ENCODE measurements around the gene TNK2. TPM values are rescaled to one million over a fixed set of nuclear protein-coding genes. Genes with fewer than 3 reads are reported as not detected.

TNK2 gene
- polyA plus RNA-seq, 1 donor (not counting 4 experiments of a cell fraction or from before 2014, with no cell fraction given): 15.8 TPM

DNA sequence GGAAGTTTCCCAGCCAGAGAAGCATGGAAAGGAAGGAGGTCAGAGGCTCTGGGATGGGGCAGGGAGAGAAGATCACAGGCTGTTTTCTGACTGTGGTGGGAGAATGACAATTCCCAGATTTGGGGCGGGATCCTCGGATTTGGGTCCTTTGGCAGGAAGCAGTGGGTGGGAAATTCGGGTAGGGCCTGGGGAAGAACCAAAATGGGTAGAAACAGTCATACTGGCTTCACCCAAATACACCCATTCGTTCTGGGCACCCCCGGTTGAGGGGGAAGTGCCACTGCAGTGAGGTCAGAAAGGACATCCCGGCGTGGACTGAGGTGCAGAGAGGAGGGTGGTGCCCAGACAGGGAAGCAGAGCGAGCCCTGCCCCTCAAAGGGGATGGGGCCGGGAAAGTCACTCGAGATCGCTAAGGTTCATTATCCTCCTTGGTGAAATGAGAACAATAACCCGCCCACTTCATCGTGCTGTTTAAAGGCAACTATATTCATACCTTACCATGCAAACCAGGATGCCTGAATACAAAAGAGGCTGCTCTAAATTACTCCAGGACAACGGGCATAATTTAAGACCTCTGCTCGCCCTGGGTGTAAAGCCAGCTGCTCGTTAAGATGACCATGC, 28.8 kb downstream of the TNK2 start:
- Histone ChIP-seq H3K79me2 (ENCODE audit: control insufficient read depth, insufficient read depth, low read length) (peaks cover 7% of the 10 kb centered on the region), H3K4me2 (ENCODE audit: control insufficient read depth, extremely low read depth, insufficient read depth, low read depth, low read length) (no peak overlapping the region), H3K36me3 (ENCODE audit: control insufficient read depth in 2 of 2, extremely low read depth in 1 of 2, insufficient read depth in 2 of 2, low read length in 2 of 2) (peaks cover 37 to 44% of the 10 kb centered on the region in 2 experiments), H3K4me3 (ENCODE audit: control insufficient read depth in 2 of 3, extremely low read depth in 1 of 3, insufficient read depth in 2 of 3, low read depth in 1 of 3, low read length in 3 of 3) (no peak overlapping the region), H3K4me1 (ENCODE audit: control insufficient read depth, extremely low read depth, insufficient read depth, low read length) (peaks cover 4% of the 10 kb centered on the region), H3K27ac (ENCODE audit: control insufficient read depth, insufficient read depth, low read length) (no peak overlapping the region), H3K9me3 (ENCODE audit: control insufficient read depth, low read depth, low read length) (no peaks in the 10 kb centered on the region), H3K9me1 (ENCODE audit: control insufficient read depth, extremely low read depth, insufficient read depth, low read length) (no peaks in the 10 kb centered on the region), H3K9ac (ENCODE audit: control insufficient read depth, extremely low read depth, insufficient read depth, low read length) (no peak overlapping the region), H4K20me1 (ENCODE audit: control insufficient read depth, extremely low read depth, insufficient read depth, low read length) (peaks cover 3% of the 10 kb centered on the region), H2AFZ (ENCODE audit: control insufficient read depth, low read length) (no peak overlapping the region), H3K27me3 (ENCODE audit: control insufficient read depth, extremely low read depth, insufficient read depth, low read length) (no peaks in the 10 kb centered on the region)
- dilution Hi-C loops (cut with MboI; ENCODE audit: extremely low pct_ligation_motif_present, low sequenced_read_pairs): no loop called here
- DNase-seq (ENCODE audit: low read depth, low spot score) (no peak), FAIRE-seq (no peak)
- no peak for TF ChIP-seq EZH2 (IDR thresholded peaks at IDR 0.05; ENCODE audit: low read length)
- TF ChIP-seq, protein P1, sequence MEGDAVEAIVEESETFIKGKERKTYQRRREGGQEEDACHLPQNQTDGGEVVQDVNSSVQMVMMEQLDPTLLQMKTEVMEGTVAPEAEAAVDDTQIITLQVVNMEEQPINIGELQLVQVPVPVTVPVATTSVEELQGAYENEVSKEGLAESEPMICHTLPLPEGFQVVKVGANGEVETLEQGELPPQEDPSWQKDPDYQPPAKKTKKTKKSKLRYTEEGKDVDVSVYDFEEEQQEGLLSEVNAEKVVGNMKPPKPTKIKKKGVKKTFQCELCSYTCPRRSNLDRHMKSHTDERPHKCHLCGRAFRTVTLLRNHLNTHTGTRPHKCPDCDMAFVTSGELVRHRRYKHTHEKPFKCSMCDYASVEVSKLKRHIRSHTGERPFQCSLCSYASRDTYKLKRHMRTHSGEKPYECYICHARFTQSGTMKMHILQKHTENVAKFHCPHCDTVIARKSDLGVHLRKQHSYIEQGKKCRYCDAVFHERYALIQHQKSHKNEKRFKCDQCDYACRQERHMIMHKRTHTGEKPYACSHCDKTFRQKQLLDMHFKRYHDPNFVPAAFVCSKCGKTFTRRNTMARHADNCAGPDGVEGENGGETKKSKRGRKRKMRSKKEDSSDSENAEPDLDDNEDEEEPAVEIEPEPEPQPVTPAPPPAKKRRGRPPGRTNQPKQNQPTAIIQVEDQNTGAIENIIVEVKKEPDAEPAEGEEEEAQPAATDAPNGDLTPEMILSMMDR (optimal IDR thresholded peaks at IDR 0.05 in 1 of 3, IDR thresholded peaks at IDR 0.05 in 1 of 3, conservative IDR thresholded peaks at IDR 0.05 in 1 of 3; ENCODE audit: extremely low read depth in 1 of 3, insufficient read depth in 2 of 3, low read length in 3 of 3): no peak

DNA sequence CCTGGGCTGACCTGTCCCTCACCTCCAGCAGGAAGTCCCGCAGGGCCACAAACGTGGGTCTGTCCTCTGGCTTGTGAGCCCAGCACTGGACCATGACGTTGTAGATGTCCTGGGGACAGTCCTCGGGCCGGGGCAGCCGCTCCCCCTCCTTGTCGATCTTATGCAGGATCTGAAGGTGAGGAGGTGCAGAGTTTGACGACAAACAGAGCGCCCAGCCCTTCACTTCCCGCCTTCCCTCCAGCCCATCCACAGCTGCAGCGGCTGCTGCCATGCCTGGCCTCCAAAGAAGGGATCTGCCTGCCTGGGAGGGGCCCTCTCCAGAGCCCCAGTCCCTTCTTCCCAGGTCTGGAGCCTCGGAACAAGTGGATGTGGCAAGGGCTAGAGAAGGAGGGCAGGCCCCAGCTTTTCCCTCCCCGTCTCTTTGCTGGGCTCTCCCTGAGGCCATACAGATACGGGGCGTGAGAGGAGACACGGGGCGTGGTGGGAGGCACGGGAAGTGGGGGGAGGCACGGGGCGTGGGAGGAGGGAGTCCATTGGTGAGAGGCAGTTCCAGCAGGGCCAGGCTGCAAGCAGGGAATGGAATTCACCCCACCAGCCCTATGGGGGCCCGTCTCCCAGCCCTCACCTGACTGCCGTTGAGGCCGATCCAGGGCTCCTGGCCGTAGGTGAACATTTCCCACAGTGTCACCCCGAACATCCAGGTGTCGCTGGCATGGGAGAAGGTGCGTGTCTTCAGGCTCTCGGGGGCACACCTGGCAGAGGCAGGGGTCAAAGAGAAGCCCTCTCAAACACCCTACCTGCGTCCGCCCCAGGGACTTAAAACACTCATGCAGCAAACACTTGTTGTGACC, 29.7 kb downstream of the TNK2 start:
- H3K9me1 ChIP-seq (ENCODE audit: control insufficient read depth, extremely low read depth, insufficient read depth, low read length): no peaks in the 10 kb centered on the region
- H3K9me3 ChIP-seq (ENCODE audit: control insufficient read depth, low read depth, low read length): no peaks in the 10 kb centered on the region
- H2AFZ ChIP-seq (ENCODE audit: control insufficient read depth, low read length): no peak overlapping the region
- H3K79me2 ChIP-seq (ENCODE audit: control insufficient read depth, insufficient read depth, low read length): peaks cover 9% of the 10 kb centered on the region
- no peak overlapping the region for H3K27ac ChIP-seq (ENCODE audit: control insufficient read depth, insufficient read depth, low read length)
- dilution Hi-C loops (cut with MboI; ENCODE audit: extremely low pct_ligation_motif_present, low sequenced_read_pairs): no loop called here
- no peak for DNase-seq (ENCODE audit: low read depth, low spot score)
- H4K20me1 ChIP-seq (ENCODE audit: control insufficient read depth, extremely low read depth, insufficient read depth, low read length): peaks cover 3% of the 10 kb centered on the region
- TF ChIP-seq, protein P1 (optimal IDR thresholded peaks at IDR 0.05 in 1 of 3, IDR thresholded peaks at IDR 0.05 in 1 of 3, conservative IDR thresholded peaks at IDR 0.05 in 1 of 3; ENCODE audit: extremely low read depth in 1 of 3, insufficient read depth in 2 of 3, low read length in 3 of 3): no peak
- TF ChIP-seq EZH2 (IDR thresholded peaks at IDR 0.05; ENCODE audit: low read length): no peak
- H3K4me2 ChIP-seq (ENCODE audit: control insufficient read depth, extremely low read depth, insufficient read depth, low read depth, low read length): no peak overlapping the region
- H3K9ac ChIP-seq (ENCODE audit: control insufficient read depth, extremely low read depth, insufficient read depth, low read length): no peak overlapping the region
- H3K4me3 ChIP-seq (ENCODE audit: control insufficient read depth in 2 of 3, extremely low read depth in 1 of 3, insufficient read depth in 2 of 3, low read depth in 1 of 3, low read length in 3 of 3): no peak overlapping the region
- H3K36me3 ChIP-seq (ENCODE audit: control insufficient read depth in 2 of 2, extremely low read depth in 1 of 2, insufficient read depth in 2 of 2, low read length in 2 of 2): peaks cover 37 to 46% of the 10 kb centered on the region in 2 experiments
- no peaks in the 10 kb centered on the region for H3K27me3 ChIP-seq (ENCODE audit: control insufficient read depth, extremely low read depth, insufficient read depth, low read length)
- FAIRE-seq: no peak
- H3K4me1 ChIP-seq (ENCODE audit: control insufficient read depth, extremely low read depth, insufficient read depth, low read length): peaks cover 4% of the 10 kb centered on the region

All from keratinocyte (primary cell).